ENCODE measurements around the gene SRBD1.

The SRBD1 gene, protein sequence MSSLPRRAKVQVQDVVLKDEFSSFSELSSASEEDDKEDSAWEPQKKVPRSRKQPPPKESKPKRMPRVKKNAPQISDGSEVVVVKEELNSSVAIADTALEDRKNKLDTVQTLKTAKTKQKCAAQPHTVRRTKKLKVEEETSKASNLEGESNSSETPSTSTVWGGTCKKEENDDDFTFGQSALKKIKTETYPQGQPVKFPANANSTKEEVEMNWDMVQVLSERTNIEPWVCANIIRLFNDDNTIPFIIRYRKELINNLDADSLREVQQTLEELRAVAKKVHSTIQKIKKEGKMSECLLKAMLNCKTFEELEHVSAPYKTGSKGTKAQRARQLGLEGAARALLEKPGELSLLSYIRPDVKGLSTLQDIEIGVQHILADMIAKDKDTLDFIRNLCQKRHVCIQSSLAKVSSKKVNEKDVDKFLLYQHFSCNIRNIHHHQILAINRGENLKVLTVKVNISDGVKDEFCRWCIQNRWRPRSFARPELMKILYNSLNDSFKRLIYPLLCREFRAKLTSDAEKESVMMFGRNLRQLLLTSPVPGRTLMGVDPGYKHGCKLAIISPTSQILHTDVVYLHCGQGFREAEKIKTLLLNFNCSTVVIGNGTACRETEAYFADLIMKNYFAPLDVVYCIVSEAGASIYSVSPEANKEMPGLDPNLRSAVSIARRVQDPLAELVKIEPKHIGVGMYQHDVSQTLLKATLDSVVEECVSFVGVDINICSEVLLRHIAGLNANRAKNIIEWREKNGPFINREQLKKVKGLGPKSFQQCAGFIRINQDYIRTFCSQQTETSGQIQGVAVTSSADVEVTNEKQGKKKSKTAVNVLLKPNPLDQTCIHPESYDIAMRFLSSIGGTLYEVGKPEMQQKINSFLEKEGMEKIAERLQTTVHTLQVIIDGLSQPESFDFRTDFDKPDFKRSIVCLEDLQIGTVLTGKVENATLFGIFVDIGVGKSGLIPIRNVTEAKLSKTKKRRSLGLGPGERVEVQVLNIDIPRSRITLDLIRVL

DNA sequence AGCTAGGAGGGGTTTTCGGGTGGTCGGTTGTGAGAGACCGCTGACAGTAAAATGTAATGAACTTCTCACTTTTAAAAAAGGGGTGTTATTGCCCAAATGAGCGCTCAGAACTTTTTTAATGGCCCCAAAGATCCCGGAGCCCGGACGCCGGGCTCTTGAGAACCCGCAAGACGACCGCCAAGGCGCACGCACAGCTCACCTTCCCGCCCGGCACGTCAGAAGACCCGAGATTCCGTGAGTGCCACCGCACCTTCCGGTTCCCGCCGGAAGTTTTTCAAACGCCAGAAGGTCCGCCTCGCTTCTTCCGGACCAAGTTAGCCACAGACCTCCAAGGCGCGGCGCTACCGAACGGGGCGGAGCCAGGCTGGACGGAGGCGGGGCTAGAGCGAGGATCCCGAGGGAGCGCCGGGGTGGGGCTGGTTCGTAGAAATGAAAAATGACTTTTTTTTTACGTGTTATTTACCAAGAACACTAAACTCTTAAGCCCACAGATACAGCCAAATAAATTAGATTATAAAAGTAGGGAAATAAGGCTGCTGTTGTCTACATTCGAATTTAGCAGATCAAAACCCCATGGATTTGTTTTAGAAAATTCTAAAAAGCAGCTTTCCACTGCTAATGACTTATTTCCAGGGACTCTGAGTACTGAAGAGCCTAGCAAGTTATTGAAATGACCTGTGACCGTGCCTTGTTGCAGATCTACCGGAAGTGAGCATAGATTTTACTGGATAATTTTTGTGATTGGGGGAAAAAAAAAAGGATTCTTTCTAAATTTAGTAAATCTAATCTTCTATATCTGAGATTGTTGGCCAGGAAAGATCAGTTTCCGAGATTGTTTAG, at the start of gene SRBD1:
Gene SRBD1, minus strand, starts transcription at position 248 of the 840 bp plus-strand sequence. CDS start 5,826 bp downstream, outside the sequence.
- peak; percentile 90 for DNase-seq

DNA sequence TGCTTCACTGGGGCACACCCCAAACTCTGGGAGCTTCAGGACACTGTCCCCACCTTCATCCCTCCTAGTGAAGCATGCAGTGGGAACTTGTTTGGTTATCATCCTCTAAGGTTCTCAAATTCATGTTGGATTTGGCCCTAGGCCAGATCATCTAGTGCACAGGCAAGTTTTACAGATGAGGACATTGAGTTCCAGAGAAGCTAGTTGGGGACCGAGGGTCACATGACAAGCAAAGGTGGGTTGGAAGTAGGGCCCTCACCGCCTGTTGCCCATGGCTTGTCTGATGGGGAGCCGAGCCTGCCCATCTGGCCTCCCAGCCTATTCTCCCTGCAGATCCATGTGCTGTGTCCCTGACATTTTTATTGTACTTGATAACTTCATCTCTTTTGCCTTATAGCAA, 43.2 kb upstream of the SRBD1 start:
- DNase-seq: no peak

DNA sequence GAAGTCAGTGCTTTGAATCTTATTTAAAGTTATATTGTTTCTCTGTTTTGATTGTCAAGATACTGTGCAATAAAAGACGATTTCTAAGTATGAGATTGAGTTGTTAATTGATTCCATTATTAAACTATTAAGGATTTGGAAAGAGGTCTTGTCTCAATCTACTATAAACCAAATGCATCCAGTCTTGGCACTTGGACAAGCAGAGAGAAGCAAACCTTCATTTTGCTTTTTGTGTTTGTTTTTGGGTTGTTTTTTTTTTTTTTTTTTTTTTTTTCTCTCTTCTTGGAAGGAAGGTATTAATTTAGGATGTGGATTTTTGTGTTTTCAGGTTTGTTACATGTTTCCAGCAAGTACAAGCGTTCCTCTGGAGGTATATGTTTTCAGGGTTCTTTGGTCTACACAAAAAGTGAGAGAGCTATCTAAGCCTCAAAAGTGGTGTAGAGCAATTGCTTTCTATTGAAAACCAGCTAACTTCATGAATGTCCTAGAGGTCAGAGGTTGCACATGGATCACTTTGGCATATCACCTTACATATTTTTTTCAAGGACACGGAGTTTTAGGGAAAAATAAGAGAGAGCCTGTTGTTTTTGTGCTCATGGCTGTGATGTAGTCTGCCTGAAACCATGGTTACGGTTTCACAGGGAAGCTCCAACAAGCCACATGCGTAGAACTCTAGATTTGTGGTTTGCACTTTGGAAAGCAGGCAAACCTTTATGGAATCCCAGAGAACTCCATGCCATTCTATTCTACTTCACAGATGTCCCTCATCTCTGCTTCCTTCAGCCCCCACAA, 42.3 kb upstream of the SRBD1 start:
- no peak for DNase-seq

DNA sequence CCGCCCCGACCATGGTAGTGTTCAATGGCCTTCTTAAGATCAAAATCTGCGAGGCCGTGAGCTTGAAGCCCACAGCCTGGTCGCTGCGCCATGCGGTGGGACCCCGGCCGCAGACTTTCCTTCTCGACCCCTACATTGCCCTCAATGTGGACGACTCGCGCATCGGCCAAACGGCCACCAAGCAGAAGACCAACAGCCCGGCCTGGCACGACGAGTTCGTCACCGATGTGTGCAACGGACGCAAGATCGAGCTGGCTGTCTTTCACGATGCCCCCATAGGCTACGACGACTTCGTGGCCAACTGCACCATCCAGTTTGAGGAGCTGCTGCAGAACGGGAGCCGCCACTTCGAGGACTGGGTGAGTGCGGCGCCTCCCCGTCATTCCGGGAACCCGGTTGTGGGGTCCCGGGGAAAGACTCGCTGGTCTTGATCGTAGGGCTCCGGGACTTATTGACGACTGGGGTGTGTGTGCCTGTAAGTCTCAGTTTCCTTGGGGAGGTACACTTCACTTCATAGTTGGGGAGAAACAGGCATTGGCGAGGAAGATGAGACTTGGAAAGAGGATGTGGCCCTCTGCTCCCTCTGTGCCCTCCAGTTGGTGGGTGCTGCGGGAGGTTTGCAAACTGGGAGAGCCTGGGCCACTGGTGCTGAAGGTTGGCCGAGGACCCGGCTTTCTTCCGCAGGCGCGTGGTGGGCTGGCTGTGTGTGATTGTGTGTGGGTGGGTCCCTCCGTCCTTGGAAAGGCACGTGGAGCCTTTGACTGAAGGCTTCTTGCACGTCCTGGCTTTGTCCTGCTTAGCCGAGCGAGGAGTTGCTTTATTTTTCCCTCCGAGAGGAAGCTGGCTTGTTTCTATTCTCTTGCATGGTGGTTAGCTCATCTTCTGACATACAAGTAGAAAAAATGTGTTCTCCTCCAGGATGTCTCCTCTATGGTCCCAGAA, 41.3 kb upstream of the SRBD1 start:
- peak; percentile 10 for DNase-seq

DNA sequence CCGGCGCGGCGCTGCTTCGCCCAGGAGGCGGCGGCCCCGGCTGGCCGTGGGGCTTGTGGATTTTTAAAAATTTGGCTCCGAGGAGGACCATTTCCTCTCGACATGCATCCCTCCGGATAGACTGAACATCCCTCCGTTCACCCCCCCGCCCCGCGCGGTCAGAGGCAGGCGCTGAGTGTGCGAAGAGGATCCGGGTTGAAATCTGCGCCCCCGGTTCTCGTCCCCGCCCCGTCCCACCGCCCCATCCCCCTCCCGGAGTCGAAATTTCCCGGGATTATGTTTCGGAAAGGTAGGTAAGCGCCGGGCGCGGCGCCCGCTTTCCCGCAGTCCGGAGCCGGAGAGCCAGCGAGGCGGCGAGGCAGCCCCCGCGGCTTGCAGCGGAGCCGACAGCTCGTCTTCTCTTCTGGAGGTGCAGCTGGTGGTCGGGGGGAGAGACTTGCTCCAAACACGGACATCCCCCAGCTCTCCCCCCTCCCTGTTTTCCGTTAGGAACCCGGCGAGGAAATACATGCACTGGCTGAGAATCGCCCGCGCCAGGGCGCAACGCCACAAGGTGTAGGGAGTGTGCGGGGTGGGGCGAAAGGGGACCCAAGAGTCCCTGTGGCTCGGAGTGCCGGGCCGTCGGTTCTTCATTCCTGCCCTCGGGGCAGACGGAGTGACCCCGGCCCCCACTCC, 40.5 kb upstream of the SRBD1 start, which contains the start of gene PRKCE:
Gene PRKCE, plus strand, starts transcription at position 261 of the 675 bp plus-strand sequence.
- DNase-seq: no peak

DNA sequence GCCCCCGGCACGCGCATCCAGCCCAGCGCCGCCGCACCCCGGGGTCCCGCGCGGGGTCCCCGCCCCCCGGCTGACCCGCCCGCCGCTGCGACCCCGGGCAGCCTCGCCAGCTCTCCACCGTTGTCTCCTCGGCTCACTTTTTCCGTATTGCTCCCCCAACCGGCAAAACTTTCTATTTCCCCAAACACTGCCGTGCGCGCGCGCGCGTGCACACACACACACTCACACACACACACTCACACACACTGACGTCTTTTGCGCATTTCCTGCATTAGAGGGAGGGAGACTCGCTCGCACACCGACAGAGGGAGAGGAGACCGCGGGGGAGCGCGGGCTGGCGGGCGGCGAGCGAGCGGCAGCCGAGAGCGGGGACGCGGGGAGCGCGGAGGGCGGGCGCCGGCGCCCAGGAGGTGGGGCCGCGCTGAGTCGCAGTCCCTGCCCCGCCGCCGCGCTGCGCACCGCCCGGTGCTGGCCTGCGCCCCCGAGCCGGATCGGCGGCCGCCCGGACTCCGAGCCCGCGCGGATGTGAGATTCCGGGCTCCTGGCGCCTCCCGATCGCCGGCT, 39.9 kb upstream of the SRBD1 start:
- peak; percentile 69 for DNase-seq

DNA sequence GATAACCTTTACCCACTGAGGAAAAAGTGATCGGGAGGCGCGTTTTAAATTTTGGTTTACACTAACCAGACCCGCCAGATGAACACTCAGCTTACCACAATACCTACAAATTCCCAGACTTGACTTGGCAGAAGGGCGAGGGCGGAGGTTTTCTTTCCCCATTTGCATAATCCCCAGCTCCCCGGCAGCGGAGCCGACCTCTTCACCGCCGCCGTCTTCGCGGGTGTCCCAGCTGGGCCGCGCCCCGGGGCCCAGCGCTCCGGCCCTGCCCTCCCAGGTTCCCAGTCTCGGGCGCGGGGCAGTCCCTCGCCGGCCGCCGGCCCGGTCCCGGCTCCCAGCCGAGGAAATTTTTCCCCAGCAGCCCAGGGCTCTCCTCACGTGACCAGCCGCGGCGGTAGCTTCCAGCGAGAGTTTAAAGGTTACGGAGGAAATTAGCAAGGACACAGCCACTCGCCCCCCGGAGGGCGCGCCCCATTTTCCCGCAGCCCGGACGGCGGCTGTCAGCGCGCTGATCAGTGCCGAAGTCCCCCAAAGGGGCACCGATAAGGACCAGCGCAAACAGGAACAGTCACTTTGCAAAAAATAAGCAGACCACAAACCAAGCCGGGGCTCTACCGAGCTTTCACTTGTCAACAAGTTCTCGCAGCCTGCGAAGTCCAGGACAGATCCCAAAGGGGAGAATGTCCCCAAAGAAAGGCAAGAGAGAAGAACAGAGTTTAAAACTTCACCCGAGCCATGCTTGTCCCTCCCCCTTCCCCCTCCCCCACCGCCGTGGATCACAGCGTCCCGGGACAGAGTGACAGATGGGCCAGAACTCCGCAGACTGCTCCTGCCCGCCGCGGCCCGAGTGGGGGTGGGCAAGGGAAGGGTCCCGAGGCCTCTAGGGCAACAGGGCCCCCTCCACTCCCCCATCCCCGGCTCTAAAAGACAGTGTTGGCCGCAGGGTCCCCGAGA, 39.1 kb upstream of the SRBD1 start:
- no peak for DNase-seq

DNA sequence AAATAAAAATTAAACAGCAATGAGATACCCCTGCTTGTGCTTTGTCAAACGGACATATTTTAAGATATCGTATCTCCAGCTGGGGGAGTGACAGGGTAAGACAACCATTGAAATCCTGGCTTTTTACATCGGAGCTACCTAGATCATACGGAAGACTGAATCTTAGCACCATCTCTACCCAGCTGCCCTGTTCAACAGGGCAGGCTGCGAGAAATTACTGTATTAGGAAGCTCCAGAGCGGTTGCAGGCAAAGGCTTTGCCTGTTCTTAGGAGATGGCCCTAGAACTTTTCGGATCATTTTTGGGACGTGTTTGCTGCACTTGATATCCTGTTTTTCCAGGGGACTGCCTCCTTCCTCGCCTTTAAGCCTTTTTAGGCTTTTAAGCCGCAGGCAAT, 38.4 kb upstream of the SRBD1 start:
- no peak for DNase-seq

DNA sequence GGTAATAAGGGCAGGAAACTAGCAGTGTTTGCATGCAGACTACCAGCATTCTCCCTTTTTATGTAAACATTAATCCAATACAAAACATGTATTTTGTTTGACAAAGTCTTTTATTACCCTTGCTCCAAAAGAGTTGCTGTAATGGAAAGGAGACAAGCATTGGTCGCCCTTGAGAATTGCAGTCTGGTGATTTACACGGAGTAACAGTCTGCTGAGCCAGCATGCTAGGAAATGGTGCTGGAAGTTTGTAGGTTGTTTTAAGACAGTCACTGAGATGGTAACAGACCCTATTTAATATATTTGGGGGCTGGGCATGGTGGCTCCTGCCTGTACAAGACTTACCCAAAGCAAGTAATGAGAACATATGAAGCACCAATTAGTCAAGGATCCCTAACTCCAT, 37.6 kb upstream of the SRBD1 start:
- DNase-seq: no peak

DNA sequence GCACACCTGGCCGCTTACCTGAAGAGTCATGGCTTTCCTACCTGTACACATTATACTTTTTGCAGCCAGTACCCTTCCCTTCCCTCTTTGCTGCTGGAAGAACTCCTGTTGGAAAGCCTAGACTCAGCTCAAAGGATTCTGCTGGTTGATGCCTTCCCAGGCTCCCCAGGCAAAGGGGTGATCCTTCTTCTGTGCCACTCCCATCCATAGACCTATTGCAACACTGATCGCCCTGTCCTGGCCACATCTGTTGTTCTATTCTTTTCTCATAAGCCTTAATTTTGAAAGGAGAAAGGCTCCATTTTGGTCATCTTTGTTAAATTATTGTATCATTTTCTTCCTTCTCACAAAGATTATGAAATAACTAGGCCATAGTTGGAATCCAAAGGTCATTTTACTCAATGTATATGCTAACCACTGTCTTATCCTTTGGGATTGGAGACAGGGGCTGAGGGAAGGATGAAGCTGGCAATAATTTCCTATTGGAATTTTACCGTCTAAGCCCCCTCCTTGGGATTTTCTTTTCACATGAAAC, 37.0 kb upstream of the SRBD1 start:
- no peak for DNase-seq

DNA sequence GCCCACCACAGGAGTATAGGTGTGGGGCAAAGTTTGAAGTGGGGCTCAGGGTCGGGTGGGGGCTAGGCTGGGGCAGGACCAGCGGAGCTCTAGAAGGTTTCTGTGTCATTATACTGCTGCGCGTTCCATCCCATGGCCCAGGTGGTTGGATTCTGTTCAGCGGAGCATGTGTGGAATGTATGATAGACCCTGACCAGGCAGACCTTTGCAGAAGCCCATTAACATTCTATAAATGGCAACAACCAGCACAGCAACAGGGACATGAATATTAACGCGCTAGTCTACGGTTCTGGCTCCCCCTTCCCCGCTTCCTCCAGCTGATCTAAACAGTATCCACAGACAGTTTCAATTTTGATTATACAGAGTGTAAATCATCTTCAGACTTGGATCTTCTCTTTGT, 36.3 kb upstream of the SRBD1 start:
- DNase-seq: no peak

DNA sequence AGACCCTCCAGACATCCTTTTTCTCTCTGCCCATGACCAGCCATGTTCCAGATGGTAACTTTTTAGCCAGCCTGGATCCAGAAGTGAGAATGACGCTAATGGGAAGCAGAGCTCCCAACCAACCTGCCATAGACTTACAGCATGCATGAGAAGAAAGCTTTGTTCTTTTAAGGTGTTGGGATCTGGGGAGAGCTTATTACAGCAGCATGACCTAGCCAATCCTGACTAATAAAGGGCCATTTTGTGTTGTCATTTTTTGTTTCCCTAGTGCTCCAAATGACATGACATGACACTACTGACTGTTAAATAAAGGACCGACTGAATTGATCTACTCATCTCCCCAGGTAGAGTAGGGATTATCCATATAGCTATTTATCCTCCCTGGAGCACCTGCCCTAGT, 35.2 kb upstream of the SRBD1 start:
- DNase-seq: no peak

DNA sequence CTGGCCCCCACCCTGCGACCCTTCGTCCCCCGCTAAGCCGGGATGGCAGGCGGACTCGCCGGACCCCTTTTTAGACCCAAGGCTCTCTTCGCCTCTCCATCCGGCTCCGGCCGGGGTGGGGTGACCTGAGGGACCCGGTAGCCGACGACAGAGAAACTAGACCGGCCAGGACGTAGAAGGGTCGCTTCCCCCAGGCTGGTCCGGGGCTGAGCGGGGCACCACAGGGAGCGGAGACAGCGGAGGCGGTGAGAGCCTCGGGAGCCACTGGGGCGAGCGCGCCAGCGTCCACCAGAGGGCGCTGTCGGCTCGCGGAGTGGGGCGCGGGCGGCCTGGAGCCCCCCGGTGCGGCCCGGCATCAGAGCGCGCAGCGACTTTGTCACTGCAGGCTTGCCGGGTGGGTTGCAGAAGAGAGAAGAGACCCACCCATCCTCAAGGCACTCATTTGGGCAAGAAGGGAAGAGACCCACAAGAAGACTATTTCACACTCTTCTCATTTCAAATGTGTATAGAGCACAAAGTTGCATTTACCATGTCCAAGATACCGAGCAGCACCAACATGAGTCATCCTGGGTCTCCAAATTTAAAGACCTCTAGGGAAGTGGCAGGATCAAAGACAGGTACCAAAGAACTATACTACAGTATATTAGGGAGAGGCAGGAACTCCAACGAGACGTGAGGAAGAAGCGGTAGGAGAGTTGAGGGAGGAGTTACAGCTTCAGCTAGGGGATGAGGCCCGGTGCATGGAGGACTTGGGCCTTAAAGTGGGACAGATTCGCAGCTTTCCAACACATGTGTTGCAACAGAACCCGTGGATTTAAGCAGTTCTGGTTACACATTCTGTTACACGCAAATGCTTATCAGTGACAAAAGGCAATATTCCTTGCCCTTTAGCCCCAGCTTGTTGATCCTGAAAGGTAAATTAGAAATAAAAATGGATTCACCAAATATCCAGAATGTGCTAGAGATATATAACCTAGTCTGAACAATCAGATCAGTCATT, 32.8 kb upstream of the SRBD1 start:
- DNase-seq: no peak

DNA sequence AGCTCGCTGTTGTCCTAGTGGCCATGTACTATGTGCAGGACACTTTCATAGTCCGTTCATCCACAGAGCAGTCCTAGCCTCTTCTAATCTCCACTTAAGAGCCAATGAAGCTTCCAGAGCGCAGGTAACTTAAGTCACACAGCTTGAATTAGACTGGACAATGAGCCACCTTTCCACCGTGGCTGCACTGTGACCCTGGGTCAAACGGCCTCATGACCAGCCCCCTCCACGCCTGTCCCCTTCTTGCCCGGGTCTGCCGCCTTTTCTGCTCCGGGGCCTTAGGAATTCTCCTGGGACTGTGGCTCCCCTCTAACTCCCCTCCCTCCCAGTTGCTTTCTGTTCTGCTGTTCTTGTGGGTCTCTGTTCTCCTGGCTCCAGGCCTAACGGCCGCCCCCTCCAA, 32.0 kb upstream of the SRBD1 start:
- DNase-seq: no peak

DNA sequence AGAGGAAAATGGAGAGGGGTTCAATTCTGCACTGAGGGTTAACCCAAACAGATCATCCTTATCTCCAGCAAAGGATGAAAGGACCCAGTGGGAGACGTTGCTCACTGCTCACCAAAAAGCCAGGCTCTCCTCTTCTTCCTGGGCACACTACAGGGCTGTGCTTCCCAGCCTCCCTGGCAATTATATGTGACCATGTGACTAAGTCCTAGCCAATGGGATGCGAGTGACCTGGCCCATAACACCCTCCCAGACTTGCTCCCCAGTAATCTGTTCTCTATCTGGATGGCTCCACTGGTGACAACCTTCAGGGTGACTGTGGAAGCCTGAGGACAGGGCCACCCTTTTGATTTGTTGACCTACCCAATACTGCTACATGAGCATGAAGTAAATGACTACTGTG, 29.5 kb upstream of the SRBD1 start:
- DNase-seq: no peak

DNA sequence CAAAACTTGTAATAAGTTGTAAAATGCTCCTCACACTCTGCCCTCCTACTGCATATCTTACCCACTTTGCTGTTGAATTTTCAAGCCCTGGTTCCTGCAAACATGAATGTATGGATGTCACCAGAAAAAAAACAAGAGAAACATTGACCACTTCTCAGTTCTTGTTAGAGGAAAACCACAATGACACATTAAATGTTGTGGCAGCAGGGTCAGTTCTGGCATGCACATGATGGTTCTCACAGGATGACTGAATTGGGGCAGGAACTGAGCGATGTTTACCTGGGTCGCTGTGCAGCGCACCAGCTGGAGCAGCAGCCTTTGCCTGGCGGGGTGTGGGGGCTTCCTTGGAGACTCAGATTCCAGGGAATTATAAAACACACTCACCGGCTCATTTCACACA, 26.4 kb upstream of the SRBD1 start:
- no peak for DNase-seq

DNA sequence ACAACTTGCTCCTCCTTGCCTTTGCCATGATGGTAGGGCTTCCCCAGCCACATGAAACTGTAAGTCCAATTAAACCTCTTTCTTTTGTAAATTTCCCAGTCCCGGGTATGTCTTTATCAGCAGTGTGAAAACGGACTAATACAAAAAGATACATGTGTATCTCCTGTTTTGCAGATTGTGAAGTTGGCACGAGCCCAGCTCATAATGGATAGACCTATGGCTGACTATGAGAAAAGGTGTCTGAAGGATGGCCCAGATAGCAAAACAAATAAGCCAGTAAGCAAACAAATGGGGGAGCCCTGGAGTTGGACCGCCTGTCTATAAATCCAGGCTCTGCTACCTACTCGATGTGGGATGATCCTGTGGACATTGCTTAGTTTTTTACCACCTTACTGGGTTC, 24.9 kb upstream of the SRBD1 start:
- no peak for DNase-seq
